GM21367 (cell line): Measurements from ENCODE around the gene ALOXE3.
A peak's percentile ranks its signal among the peaks of the same experiment; 100 is the strongest.
"Not testable (repeated sequence)": the region's sequence is repeated elsewhere in the genome, so short reads cannot be mapped to it uniquely, and the experiment has no call there.

Experiments used
- ATAC-seq: cut with Tn5 transposase; IDR thresholded peaks from one replicate; pipeline ENCODE4 v1.9.1; 2021; ENCODE audit not compliant: unreplicated experiment

The ALOXE3 gene

DNA sequence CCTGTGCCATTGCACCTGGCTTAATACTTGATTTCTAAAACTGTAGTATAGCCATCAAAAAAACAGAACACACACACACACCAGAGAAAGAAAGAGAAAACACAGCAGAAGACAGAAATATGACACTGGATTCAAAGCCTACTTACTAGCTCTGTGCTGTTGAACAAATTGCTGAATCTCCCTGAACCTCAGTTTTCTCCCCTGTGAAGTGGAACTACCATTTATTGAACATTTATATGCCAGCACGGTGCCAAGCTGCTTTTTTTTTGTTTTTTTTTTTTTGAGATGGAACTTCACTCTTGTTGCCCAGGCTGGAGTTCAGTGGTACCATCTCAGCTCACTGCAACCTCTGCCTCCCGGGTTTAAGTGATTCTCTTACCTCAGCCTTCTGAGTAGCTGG, 17.6 kb downstream of the ALOXE3 start:
- ATAC-seq: no peak

DNA sequence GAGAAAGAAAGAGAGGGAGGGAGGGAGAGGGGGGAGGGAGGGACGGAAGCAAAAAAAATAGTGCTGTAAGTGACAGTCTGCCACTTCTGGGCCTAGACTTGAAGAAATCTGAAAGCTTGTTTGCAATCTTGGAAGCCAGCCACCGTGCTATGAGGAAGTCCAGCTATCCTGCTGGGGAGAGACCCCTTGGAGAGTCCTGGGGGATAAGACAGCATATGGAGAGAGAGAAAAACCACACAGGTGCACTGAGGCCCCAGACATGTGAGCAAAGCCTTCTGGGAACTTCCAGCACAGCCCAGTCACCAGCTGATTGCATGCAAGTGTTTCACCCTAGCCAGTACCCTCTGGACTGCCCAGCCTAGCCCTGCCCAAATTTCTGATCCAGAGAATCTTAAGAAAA, 18.2 kb downstream of the ALOXE3 start:
- no peak for ATAC-seq

DNA sequence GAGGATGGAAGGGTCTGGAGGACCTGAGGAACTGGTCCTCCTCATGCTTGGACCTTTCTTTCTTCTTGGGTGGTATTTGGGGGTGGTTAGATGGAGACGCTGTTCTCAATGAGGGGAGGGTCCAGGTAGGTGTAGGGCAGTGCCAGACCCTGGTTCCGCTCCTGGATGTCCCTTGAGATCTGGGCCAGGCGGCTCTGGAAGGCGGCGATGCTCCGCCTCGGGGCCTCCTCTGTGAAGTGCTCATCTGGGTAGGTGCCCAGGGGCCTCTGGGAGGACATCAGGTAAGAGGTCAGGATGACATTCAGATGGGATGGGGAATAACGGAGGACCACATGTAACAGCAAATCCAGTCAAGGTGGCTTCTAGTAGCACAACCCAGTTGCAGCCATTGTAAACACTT, 21.8 kb downstream of the ALOXE3 start:
- ATAC-seq: no peak

DNA sequence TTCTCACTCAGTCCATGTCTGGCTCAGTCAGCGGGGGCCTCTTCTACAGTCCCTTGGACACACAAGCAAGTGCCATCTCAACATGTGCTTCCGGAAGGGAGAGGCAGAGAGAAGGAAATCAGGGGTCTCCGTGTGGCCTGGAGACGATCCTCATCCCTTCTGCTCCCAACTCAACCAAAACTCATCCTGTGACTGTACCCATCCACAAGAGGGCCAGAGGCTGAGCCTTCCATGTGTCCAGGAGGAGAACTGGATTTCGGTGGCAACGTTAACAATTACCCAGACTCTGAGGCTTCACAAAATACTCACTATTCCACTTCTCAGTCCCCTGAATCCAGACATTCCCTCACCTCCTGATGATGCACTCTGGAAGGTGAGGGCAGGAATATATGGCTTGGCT, 23.0 kb downstream of the ALOXE3 start:
- ATAC-seq: no peak

DNA sequence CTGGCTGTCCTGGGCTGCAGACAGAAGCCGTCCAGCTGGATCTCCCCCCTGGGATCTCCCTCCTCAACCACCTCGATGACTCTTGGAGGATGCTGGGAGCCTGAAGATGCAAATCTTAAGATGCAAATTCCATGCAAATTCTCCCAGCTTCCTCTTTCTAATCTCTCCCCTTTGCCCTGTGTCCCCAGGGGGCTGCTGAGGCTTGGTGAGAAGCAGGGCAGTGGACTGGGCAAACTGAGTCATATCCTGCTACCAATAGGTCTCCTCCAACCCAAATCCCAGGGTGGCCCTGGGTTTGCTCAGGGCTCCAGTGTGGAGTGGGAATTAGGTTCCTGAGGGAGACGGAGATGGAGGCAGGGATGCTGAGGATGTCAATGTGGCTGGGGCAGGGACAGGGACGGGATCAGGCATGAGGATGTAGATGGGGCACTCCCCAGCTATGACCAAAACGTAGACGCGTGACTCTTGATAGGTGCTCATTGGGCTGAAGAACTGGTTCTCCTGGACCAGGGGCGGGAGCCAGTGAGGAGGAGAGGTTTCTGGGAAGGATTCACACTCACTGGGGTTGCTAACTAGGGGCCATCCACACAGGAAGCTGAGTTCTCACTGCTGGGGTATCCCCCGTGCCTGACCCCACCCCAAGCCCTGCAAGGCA, 27.2 kb downstream of the ALOXE3 start:
- no peak for ATAC-seq

DNA sequence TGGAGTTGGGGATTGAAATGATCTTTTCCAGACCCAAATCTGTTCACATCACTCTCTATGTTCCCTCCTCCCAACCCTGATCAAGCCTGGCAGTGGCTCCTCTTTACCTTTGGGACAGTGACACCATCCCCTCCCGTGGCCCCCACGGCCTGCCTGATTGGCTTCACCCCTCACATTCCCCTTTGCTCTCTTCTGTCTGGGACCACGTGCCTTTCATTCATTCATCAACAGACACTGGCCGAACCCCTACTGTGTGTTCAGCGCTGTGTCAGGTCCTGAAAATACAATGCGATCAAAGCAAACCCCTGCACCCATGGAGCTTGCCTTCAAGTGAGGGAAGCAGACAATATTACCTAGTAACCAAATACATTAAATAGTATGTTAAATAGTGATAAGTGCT, 28.6 kb downstream of the ALOXE3 start:
- ATAC-seq: no peak

DNA sequence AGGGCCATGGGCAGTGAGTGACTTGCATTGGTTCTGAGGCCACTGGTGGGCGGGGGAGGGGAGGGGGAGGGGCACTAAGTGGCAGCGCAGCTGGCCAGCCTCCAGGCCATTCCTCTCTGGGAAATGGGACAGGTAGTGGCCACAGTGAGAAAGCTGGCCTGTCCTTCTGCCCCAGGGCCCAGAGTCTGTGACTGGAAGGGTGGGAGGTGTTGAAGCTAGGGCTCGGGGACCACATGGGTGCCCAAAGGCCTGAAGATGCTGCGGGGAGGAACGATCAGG, 30.4 kb downstream of the ALOXE3 start:
- ATAC-seq: no peak

DNA sequence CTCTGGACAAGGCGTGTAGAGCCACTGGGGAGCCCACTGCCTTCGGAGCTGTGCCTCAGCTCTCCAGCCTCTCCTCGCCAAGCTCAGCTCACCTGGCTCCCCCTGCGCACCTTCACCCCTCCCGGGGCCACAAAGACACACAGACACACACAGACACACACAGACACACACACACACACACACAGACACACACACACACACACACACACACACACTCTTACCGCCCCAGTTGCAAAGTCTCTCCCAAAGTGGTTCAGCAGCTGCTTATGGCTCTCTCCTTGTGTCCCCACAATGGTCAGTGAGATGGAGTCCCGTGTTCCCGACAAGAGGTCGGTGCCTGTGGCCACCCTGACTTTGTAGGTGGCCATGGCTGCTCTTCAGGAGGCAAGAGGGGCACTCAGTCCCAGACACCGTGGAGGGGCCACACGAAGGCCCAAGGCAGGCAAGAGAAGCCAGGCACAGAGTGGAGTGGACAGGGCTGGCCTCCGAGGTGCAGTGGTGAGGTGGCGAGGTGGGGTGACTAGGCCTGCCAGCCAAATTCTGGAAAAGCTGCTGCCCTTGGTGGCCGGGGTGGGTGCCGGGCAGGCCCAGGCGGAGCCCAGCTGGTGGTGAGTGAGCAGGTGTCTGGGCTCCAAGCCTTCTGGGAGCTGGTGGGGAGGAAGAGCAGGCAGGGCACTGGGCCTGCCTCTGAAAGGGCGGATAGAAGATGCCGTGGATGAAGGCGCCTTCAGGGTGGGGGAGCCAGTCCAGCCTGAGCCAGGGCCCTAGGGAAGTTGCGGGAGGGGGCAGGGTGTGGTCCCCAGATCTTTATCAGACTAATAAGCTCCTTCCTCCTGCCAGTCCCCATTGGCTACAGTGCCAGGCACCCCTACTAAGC, 31.0 kb downstream of the ALOXE3 start, which contains the start of gene ALOX12B:
Gene ALOX12B, minus strand, starts transcription at position 642 of the 877 bp plus-strand sequence. Its CDS starts 274 bp downstream, at position 368.
- no peak for ATAC-seq

DNA sequence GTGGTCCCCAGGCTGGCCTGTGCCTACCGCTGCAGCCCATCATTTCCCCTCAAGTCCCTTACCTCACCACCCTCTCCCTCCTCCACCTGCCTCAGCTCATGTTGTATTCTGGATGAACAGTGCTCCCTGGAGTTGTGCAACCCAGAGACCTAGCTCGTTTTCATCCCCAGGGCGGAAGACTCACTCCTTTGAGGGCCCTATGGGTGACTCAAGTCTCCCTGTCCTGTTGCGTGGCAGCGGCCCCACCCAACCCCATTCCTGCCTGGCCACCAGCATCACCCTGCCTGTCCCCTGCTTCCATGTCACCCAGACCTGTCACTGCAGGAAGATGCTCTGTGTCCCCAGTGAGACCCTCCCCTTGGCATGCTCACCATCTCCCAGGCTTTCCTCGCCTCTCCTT, 34.1 kb downstream of the ALOXE3 start:
- ATAC-seq: no peak

DNA sequence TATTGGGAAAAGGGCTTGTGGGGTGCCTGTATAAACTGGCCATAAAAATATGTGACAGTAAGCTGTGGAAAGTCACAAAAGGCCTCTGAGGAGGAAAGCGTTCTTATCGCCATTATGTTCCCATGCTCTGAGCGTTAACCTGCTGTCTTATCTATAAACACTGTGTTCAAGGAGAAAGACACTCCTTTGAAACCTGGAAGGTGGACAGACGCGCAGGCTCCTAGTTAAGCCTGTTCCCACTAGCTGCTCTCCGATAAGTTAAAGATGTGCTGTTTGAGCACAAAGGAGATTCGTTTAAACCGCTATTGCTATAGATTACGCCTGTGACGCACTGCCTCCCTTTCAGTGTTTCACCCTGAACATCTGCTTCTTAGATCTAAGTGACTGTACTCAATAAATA, 36.0 kb downstream of the ALOXE3 start:
- no peak for ATAC-seq

DNA sequence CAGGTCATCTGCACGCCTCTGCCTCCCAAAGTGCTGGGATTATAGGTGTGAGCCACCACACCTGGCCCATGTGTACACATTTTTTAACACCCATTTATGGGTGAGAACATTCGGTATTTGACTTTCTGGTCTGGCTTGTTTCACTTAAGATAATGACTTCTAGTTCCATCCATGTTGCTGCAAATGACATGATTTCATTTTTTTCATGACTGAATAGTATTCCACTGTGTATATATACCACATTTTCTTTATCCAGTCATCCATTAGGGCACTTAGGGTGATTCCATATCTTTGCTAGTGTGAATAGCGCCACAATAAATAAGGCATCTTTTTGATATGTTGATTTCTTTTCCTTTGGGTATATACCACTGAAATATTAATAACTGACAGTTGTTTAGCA, 36.4 kb downstream of the ALOXE3 start:
- no peak for ATAC-seq

DNA sequence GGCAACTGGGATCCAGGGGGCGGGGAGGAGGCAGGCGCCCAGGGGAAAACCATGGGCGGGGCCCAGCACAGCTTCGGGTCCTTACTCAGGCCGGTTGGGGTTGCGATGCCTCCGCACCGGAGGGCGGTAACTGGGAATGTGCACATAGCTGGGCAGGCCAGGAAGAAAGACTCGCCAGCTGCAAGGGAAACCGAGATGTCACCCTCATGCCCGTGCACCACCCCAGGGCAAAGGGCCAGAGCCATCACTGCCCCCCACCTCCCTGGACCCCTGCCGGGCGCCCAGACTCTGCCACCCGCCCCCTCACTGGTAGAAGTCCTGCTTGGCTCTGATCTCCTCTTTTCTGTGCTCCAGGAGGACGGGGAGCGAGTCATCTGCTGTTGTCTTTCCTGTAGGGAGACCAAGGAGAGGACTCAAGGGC, 37.5 kb downstream of the ALOXE3 start:
- no peak for ATAC-seq

DNA sequence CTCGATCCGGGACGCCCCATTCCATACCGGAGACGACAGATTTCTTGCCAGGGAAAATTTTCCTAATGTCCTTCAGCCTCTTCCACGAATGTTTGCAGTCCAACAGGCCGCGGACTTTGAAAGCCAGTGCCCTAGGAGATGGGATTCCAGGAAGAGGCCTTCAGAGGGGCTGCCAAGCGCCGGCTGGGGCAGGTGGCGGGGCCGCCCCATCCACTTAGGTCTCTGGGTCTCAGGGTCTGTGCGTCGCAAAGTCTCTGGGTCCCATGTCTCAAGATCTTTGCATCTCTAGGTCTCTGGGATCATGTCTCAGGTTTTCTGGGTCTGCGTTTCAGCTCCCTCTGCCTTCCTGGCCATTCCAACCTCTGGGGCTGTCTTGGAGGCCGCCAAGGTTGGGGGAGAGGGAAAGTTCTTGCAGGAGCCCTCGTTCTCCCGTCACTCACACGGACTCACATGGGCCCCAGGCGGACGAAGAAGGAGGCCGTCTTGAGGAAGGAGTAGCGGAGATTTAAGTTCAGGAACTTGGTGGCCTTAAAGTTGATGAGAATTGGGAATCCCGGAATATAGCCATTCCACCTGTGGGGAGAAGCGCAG, 38.0 kb downstream of the ALOXE3 start:
- ATAC-seq: no peak

DNA sequence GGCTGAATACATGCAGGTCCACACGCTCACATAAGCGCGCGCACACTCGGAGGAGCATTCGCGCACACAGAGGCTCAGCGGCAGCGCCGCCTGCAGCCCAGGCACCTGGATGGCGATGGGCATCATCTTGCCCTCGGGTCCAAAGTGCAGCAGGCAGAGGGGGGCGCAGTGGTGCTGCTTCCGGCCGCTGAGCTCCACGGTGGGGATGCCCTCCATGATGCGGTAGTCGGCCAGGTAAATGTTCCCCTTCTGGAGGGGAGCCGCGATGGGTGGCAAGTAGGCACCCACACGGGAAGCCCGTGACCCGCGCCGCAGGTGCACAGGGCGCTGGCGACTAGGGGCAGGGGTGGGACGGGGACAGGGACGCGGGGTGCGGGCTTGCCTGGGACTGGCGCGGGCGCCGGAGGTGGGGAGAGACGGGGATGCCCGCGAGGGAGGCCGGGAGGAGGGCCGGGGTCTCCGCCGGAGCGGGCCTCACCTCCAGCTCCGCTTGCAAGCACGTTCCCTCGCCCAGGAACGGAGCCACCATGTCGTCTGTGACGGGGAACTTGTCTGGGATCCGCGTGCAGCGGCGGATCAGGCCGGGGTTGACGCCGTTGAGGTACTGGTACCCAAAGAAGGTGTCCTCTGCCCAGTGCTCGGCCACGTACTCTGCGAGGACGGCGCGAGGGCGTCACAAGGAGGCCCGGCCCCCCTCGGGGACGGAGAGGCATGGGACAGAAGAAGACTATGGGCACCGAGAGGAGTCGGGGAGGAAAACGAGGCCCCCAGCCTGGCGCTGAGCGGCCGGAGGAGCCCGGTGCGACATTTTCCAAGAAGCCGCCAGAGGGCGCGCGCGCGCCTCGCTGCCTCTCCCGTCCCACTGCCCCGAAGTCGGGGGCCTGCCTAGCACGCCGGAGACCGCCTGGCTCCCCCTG, 38.8 kb downstream of the ALOXE3 start:
- ATAC-seq: peak; percentile 47

DNA sequence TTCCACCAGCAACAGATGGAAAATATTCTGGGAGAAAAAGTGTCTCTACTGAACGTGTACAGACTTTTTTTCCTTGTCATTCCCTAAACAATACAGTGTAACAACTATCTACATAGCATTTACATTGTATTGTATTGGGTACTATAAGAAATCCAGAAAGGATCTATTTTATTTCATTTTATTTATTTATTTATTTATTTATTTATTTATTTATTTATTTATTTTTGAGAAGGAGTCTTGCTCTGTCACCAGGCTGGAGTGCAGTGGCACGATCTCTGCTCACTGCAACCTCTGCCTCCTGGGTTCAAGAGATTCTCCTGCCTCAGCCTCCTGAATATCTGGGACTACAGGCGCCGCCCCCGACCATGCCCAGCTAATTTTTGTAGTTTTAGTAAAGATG, 40.4 kb downstream of the ALOXE3 start:
- not testable (repeated sequence) for ATAC-seq

DNA sequence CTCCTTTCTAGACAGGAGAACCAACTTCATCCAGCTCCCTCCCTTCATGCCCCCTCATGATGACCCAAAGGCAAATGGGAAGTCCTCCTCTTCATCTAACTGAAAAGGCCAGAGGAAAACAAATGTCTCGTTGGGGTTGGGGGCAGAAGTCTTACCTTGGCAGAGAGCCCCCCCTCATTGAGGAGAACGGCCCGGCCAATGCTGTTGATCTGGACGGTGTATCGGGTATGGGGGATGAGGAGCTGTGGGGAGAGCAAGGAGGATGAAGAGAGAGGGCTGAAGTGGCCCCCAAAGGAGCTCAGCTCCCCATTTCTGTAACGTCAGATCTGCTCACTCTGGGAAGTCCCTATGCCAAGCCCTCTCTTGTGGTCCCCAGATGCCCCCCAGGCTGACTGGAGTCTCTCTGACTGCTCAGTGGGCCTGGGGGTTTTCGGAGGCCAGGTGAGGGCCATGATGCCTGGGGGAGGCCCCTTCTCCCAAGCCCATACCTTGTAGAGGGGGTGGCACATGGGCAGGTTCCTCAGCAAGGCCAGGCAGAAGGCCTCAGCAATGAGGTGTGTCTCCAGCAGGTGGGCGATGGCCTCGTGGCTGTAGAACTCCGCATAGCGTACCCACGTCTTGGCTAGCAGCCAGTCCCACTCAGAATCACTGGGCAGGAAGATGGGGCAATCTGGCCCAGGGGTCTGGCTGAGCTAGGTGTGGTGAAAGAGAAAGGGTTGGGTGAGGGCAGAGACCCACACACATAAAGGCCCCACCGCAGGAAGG, 41.6 kb downstream of the ALOXE3 start:
- no peak for ATAC-seq

DNA sequence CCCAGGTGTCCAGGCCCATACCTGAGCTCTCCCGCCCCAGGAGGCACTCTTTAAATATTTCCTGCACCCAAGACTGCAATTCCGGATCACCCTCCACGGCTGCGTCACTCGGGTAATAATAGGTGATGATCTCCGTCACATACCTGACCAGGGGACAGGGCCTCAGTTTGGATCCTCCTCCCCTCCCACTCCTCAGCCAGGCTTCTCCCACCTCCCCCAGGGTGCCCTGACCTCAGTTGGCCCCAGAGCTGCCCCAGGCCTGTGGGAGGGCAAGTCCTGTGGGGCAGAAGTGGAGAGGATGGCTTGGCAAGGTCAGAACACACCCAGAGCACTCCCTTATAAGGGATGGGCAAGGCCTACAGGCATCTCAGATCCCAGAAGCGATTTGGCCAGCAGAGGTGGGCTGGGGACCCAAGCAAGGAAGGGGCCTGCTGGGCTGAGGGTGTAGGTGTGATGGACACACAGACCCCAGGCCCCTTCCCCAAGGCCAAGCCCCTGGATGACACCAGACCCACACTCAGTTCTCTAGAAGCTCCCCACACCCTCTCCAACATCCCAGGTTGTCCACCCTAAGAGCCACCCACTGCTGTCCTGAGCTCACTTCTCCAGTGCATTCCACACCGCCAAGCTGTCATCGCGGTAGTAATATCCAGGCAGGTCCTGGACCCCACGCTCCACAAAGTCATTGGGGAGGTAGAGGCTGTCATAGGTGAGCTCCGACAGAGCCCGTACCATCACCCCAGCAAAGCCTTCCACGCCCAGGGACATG, 42.6 kb downstream of the ALOXE3 start:
- ATAC-seq: no peak

DNA sequence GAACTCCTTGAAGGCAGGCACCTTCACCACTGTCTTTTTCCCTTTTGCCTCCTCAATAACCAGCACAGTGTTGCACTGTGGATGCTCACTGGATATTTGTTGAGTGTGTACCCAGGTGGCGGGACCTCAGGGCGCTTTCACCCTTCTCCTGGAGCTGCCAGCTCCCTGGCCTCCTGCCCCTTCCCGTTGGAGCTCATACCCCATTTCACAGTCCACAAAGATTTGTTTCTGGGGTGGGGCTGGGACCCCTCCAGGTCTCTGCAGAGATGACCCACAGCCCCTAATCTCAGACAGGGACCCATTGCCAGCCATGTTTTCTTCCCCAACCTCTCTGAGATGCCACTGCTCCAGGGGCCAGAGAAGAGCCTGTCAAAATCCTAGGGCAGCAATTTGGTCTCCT, 43.2 kb downstream of the ALOXE3 start:
- no peak for ATAC-seq

DNA sequence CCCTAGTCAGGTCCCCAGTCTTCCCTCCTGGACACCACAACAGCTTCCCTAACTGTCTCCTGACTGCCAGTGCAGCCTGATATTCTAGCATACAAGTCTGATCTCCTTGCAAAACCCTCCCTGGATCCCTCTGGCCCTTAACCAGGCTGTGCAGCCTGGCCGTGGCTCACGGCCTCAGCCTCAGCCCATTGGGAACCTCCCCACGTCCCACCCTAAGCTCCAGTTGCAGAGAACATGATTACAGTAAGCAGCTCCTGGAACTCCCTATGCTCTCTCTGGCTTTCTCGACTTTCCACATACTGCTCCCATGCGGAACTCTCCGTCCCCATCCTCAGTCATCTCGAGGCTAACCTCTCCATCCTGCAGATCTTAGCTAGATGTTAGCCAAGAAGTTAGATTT, 43.8 kb downstream of the ALOXE3 start:
- no peak for ATAC-seq
